Esophagus (tissue), 2 donors: ENCODE data around the gene DIPK1A. TPM values are rescaled to one million over a fixed set of nuclear protein-coding genes. Genes with fewer than 3 reads are reported as not detected.

Source experiments
- H3K27ac ChIP-seq, 2 donors: one replicate each; pipeline ENCODE4 v1.5.1; 2013; ENCODE audit warnings: low read depth in 2 of 2, mild to moderate bottlenecking in 2 of 2, inconsistent platforms in 1 of 2, low read length in 1 of 2, moderate library complexity in 1 of 2
- H3K27me3 ChIP-seq, 2 donors: one replicate each; pipeline ENCODE4 v1.6.1; 2013; ENCODE audit warnings: low read length in 2 of 2, control low read depth in 1 of 2, mild to moderate bottlenecking in 1 of 2; ENCODE audit not compliant: insufficient read depth in 2 of 2, control insufficient read depth in 1 of 2
- H3K36me3 ChIP-seq, 2 donors: one replicate each; pipeline ENCODE4 v1.6.1; 2013; ENCODE audit warnings: low read length in 1 of 2; ENCODE audit not compliant: control insufficient read depth in 2 of 2, insufficient read depth in 2 of 2
- H3K4me1 ChIP-seq, 2 donors: one replicate each; pipeline ENCODE4 v1.6.1; 2013; ENCODE audit warnings: low read length in 1 of 2; ENCODE audit not compliant: control insufficient read depth in 2 of 2, insufficient read depth in 2 of 2
- H3K4me3 ChIP-seq, 2 donors: one replicate each; pipeline ENCODE4 v1.5.1; 2013; ENCODE audit warnings: low read length in 2 of 2, mild to moderate bottlenecking in 2 of 2, low read depth in 1 of 2, moderate library complexity in 1 of 2
- H3K9me3 ChIP-seq, 2 donors: one replicate each; pipeline ENCODE4 v1.6.1; 2013; ENCODE audit warnings: mild to moderate bottlenecking in 2 of 2, low read depth in 1 of 2, low read length in 1 of 2, moderate library complexity in 1 of 2; ENCODE audit not compliant: control insufficient read depth in 2 of 2, insufficient read depth in 1 of 2
- WGBS, 2 donors: extraction: QIAGEN DNeasy Blood & Tissue Kit; methylation state at CpG; one replicate each; pipeline ENCODE4 v1.1.7; 2013; 5-methylcytosine and 5-hydroxymethylcytosine counted together
- polyA plus RNA-seq, 2 donors: library from polyadenylated mRNA; stranded (reverse); fragments of 200-250 nt; gene quantifications; one replicate each; pipeline ENCODE4 v1.2.3, GENCODE V29; 2013
- donor health status: healthy with polysubstance abuse.
- donor health status: Bipolar disorder and iron deficiency.

DIPK1A gene
- polyA plus RNA-seq, 2 donors, result 2.3 to 4.5 TPM

GRCh38 chr1:92956254-92957029 lies 4.8 kb downstream of the DIPK1A start:
- no peak overlapping the region for H3K27ac ChIP-seq

GRCh38 chr1:92953491-92953890 lies 7.8 kb downstream of the DIPK1A start:
- WGBS, 2 donors, result 78% methylated on average over 3 of the region's 3 CpGs
- H3K27ac ChIP-seq, result no peak overlapping the region
- H3K4me3 ChIP-seq, result no peak overlapping the region
- H3K9me3 ChIP-seq, result no peaks in the 10 kb centered on the region
- H3K27me3 ChIP-seq, result no peaks in the 10 kb centered on the region
- H3K36me3 ChIP-seq, result no peaks in the 10 kb centered on the region
- H3K4me1 ChIP-seq, result peaks cover 0 to 2% of the 10 kb centered on the region in 2 donors

More at GRCh38 chr1:92956254-92957029, 4.8 kb downstream of the DIPK1A start:
- 78 to 80% methylated on average over 2 of the region's 2 CpGs for WGBS, 2 donors
- H3K4me1 ChIP-seq, result no peaks in the 10 kb centered on the region
- no peaks in the 10 kb centered on the region for H3K9me3 ChIP-seq
- no peak overlapping the region for H3K4me3 ChIP-seq
- no peaks in the 10 kb centered on the region for H3K27me3 ChIP-seq
- no peaks in the 10 kb centered on the region for H3K36me3 ChIP-seq

GRCh38 chr1:92952714-92953113 lies 8.5 kb downstream of the DIPK1A start:
- no peaks in the 10 kb centered on the region for H3K36me3 ChIP-seq
- no peaks in the 10 kb centered on the region for H3K9me3 ChIP-seq
- H3K27me3 ChIP-seq, result no peaks in the 10 kb centered on the region

GRCh38 chr1:92951141-92951582 lies 10.1 kb downstream of the DIPK1A start:
- Histone ChIP-seq H3K4me1 (peaks cover 0 to 2% of the 10 kb centered on the region in 2 donors), H3K4me3 (no peak overlapping the region), H3K27ac (peak overlapping the region; percentile 40 to 53)

More at GRCh38 chr1:92952714-92953113, 8.5 kb downstream of the DIPK1A start:
- H3K4me3 ChIP-seq, result no peak overlapping the region
- no peak overlapping the region for H3K27ac ChIP-seq
- 95 to 100% methylated on average over 1 of the region's 1 CpG for WGBS, 2 donors
- peaks cover 0 to 2% of the 10 kb centered on the region in 2 donors for H3K4me1 ChIP-seq

GRCh38 chr1:92949937-92950817 lies 11.1 kb downstream of the DIPK1A start:
- Histone ChIP-seq H3K27me3 (no peaks in the 10 kb centered on the region), H3K36me3 (no peaks in the 10 kb centered on the region), H3K27ac (peak overlapping the region; percentile 11 to 42), H3K9me3 (no peaks in the 10 kb centered on the region), H3K4me3 (no peak overlapping the region), H3K4me1 (peaks cover 0 to 2% of the 10 kb centered on the region in 2 donors)
- 75 to 79% methylated on average over 7 of the region's 7 CpGs for WGBS, 2 donors

More at GRCh38 chr1:92951141-92951582, 10.1 kb downstream of the DIPK1A start:
- Histone ChIP-seq H3K27me3 (no peaks in the 10 kb centered on the region), H3K9me3 (no peaks in the 10 kb centered on the region), H3K36me3 (no peaks in the 10 kb centered on the region)
- WGBS, 2 donors, result 46 to 51% methylated on average over 4 of the region's 4 CpGs

- 90 to 94% methylated on average over 1 of the region's 1 CpG for WGBS, 2 donors
- H3K36me3 ChIP-seq, result no peaks in the 10 kb centered on the region
- no peak overlapping the region for H3K27ac ChIP-seq
- H3K9me3 ChIP-seq, result no peaks in the 10 kb centered on the region
- H3K4me1 ChIP-seq, result peaks cover 0 to 2% of the 10 kb centered on the region in 2 donors
- no peaks in the 10 kb centered on the region for H3K27me3 ChIP-seq
- no peak overlapping the region for H3K4me3 ChIP-seq
Observed at GRCh38 chr1:92948071-92948470, 13.2 kb downstream of the DIPK1A start.

- Histone ChIP-seq H3K36me3 (no peaks in the 10 kb centered on the region), H3K9me3 (no peaks in the 10 kb centered on the region), H3K27ac (no peak overlapping the region), H3K27me3 (no peaks in the 10 kb centered on the region), H3K4me3 (no peak overlapping the region), H3K4me1 (no peaks in the 10 kb centered on the region)
- 83 to 86% methylated on average over 4 of the region's 4 CpGs for WGBS, 2 donors
Observed at GRCh38 chr1:92945748-92946270, 15.5 kb downstream of the DIPK1A start.

GRCh38 chr1:92944901-92945747 lies 16.1 kb downstream of the DIPK1A start:
- 73 to 81% methylated on average over 3 of the region's 3 CpGs for WGBS, 2 donors
- no peaks in the 10 kb centered on the region for H3K36me3 ChIP-seq
- H3K27ac ChIP-seq, result no peak overlapping the region
- no peaks in the 10 kb centered on the region for H3K27me3 ChIP-seq
- no peaks in the 10 kb centered on the region for H3K4me1 ChIP-seq
- H3K4me3 ChIP-seq, result no peak overlapping the region
- no peaks in the 10 kb centered on the region for H3K9me3 ChIP-seq

GRCh38 chr1:92943502-92943847 lies 17.8 kb downstream of the DIPK1A start:
- 84 to 92% methylated on average over 4 of the region's 4 CpGs for WGBS, 2 donors
- no peaks in the 10 kb centered on the region for H3K27me3 ChIP-seq
- H3K27ac ChIP-seq, result no peak overlapping the region

More at GRCh38 chr1:92943502-92943847, 17.8 kb downstream of the DIPK1A start:
- Histone ChIP-seq H3K4me3 (no peak overlapping the region), H3K36me3 (no peaks in the 10 kb centered on the region), H3K9me3 (no peaks in the 10 kb centered on the region), H3K4me1 (no peaks in the 10 kb centered on the region)
